GM23338 (cell line): ENCODE data around the gene R3HDM1. TPM values are rescaled to one million over a fixed set of nuclear protein-coding genes. Genes with fewer than 3 reads are reported as not detected.

Experiments
- ATAC-seq: fragments of 200-7000 bp; cut with Tn5 transposase; 3 replicates; pipeline ENCODE4 v1.9.1; 2020
- DNase-seq: peaks from one replicate; pipeline ENCODE4 v3.0.0-alpha.2; 2015; ENCODE audit warnings: low spot score
- H2AFZ ChIP-seq: fragments of 200-600 bp; sonication (generic); 2 replicates; pipeline ENCODE4 v1.8.0; 2016; ENCODE audit warnings: antibody characterized with exemption, mild to moderate bottlenecking, moderate library complexity
- H3F3A ChIP-seq: fragments of 200-600 bp; sonication (generic); replicated peaks from 2 replicates; pipeline ENCODE4 v1.8.0; 2017; ENCODE audit warnings: antibody characterized with exemption, mixed run types, low read depth
- H3K27ac ChIP-seq: fragments of 200-600 bp; sonication (generic); 2 replicates; pipeline ENCODE4 v1.6.1; 2016; ENCODE audit warnings: low read depth
- H3K27me3 ChIP-seq: fragments of 200-600 bp; sonication (generic); 2 replicates; pipeline ENCODE4 v1.8.0; 2016; ENCODE audit warnings: mild to moderate bottlenecking, mixed run types, moderate library complexity; ENCODE audit not compliant: insufficient read depth
- H3K36me3 ChIP-seq: fragments of 200-600 bp; sonication (generic); 2 replicates; pipeline ENCODE4 v1.8.0; 2016; ENCODE audit warnings: mild to moderate bottlenecking; ENCODE audit not compliant: insufficient read depth
- H3K4me1 ChIP-seq: fragments of 200-600 bp; sonication (generic); 2 replicates; pipeline ENCODE4 v1.8.0; 2016; ENCODE audit warnings: mild to moderate bottlenecking, moderate library complexity; ENCODE audit not compliant: insufficient read depth
- H3K4me2 ChIP-seq: fragments of 200-600 bp; sonication (generic); 2 replicates; pipeline ENCODE4 v1.7.1; 2017; ENCODE audit warnings: mixed run types
- H3K4me3 ChIP-seq: fragments of 200-600 bp; sonication (generic); 2 replicates; pipeline ENCODE4 v1.6.1; 2016; ENCODE audit warnings: mixed run types
- H3K79me2 ChIP-seq: fragments of 200-600 bp; sonication (generic); replicated peaks from 2 replicates; pipeline ENCODE4 v1.8.0; 2017; ENCODE audit warnings: mild to moderate bottlenecking; ENCODE audit not compliant: insufficient read depth
- H3K9me2 ChIP-seq: fragments of 200-600 bp; sonication (generic); 2 replicates; pipeline ENCODE4 v1.8.0; 2017; ENCODE audit not compliant: insufficient read depth
- H4K20me1 ChIP-seq: fragments of 200-600 bp; sonication (generic); replicated peaks from 2 replicates; pipeline ENCODE4 v1.8.0; 2017; ENCODE audit warnings: mild to moderate bottlenecking; ENCODE audit not compliant: insufficient read depth
- H3K27ac Mint-ChIP-seq: 2 replicates; pipeline ENCODE4 v1.8.0; 2020; ENCODE audit warnings: inconsistent platforms, mild to moderate bottlenecking, moderate library complexity, mixed read lengths
- H3K27me3 Mint-ChIP-seq: 3 replicates; pipeline ENCODE4 v1.8.0; 2022; ENCODE audit warnings: low read depth, mild to moderate bottlenecking, moderate library complexity, mixed read lengths, inconsistent platforms; ENCODE audit not compliant: insufficient read depth, poor library complexity
- H3K36me3 Mint-ChIP-seq: 3 replicates; pipeline ENCODE4 v1.8.0; 2021; ENCODE audit warnings: low read depth, mild to moderate bottlenecking, inconsistent platforms, moderate library complexity, mixed read lengths
- H3K4me1 Mint-ChIP-seq: 3 replicates; pipeline ENCODE4 v1.8.0; 2020; ENCODE audit warnings: mild to moderate bottlenecking, inconsistent platforms, mixed read lengths
- H3K4me3 Mint-ChIP-seq: 3 replicates; pipeline ENCODE4 v1.8.0; 2021; ENCODE audit warnings: moderate library complexity, mild to moderate bottlenecking, inconsistent platforms, mixed read lengths
- H3K9me3 Mint-ChIP-seq: 3 replicates; pipeline ENCODE4 v1.8.0; 2020; ENCODE audit warnings: moderate library complexity, mild to moderate bottlenecking, inconsistent platforms, mixed read lengths
- CREB1 ChIP-seq: fragments of 250-450 bp; sonication (Bioruptor Pico); IDR thresholded peaks from 2 replicates; pipeline ENCODE4 v1.5.0; 2020; ENCODE audit warnings: low read depth, mild to moderate bottlenecking, moderate library complexity
- EZH2 ChIP-seq: fragments of 200-600 bp; sonication (generic); IDR thresholded peaks from one replicate; pipeline ENCODE4 v1.8.0; 2017; ENCODE audit warnings: antibody characterized with exemption, mild to moderate bottlenecking, low read depth; ENCODE audit not compliant: unreplicated experiment
- EZH2phosphoT487 ChIP-seq: fragments of 200-600 bp; sonication (generic); IDR thresholded peaks from one replicate; pipeline ENCODE4 v1.8.1; 2018; ENCODE audit warnings: antibody characterized with exemption; ENCODE audit not compliant: unreplicated experiment
- JUNB ChIP-seq: IDR thresholded peaks from one replicate; pipeline ENCODE4 v1.6.1; 2016; ENCODE audit warnings: antibody characterized with exemption; ENCODE audit not compliant: unreplicated experiment
- NANOG ChIP-seq: IDR thresholded peaks from 2 replicates; pipeline ENCODE4 v1.6.1; 2016; ENCODE audit warnings: antibody characterized with exemption, borderline replicate concordance
- POLR2AphosphoS5 ChIP-seq: IDR thresholded peaks from 2 replicates; pipeline ENCODE4 v1.6.1; 2016; ENCODE audit warnings: antibody characterized with exemption, low read depth
- STAT1 ChIP-seq: IDR thresholded peaks from one replicate; pipeline ENCODE4 v1.6.1; 2016; ENCODE audit warnings: antibody characterized with exemption; ENCODE audit not compliant: unreplicated experiment
- ZNF114 ChIP-seq: fragments of 250-450 bp; sonication (Bioruptor Pico); IDR thresholded peaks from 2 replicates; pipeline ENCODE4 v1.5.0; 2020; ENCODE audit warnings: mild to moderate bottlenecking, moderate library complexity
- ZNF331 ChIP-seq: fragments of 250-450 bp; sonication (Bioruptor Pico); IDR thresholded peaks from 2 replicates; pipeline ENCODE4 v1.5.0; 2020; ENCODE audit warnings: low read depth, mild to moderate bottlenecking, moderate library complexity
- polyA plus RNA-seq: library from polyadenylated mRNA; unstranded; fragments of >200 nt; fragmentation: Nextera tagmentation; extraction: Ambion mirVana; gene quantifications from 2 replicates; pipeline ENCODE4 v1.2.1, GENCODE V29; 2016
- total RNA-seq: library from RNA; depleted of rRNA; stranded (reverse); fragments of >200 nt; shearing (Covaris generic); gene quantifications from 2 replicates; pipeline ENCODE4 v1.2.3, GENCODE V29; 2014
- TF ChIP-seq, protein P1 (sequence below): IDR thresholded peaks from 2 replicates; pipeline ENCODE4 v1.6.1; 2016; ENCODE audit warnings: antibody characterized with exemption
- TF ChIP-seq, protein P2 (sequence below), 2 experiments: fragments of 200-600 bp in 1 of 2; sonication (generic) in 1 of 2; conservative IDR thresholded peaks; 2 replicates each; pipeline versions ENCODE4 v1.5.1 to v1.6.1; 2016 to 2017; ENCODE audit warnings: antibody characterized with exemption in 2 of 2, low read depth in 2 of 2, mild to moderate bottlenecking in 2 of 2, moderate library complexity in 1 of 2
- TF ChIP-seq, protein P3 (sequence below): IDR thresholded peaks from one replicate; pipeline ENCODE4 v1.6.1; 2018; ENCODE audit warnings: antibody characterized with exemption; ENCODE audit not compliant: unreplicated experiment

R3HDM1 gene
- total and polyA plus RNA-seq, 2 experiments from 2014 or later: 63.1 to 88.8 TPM

DNA sequence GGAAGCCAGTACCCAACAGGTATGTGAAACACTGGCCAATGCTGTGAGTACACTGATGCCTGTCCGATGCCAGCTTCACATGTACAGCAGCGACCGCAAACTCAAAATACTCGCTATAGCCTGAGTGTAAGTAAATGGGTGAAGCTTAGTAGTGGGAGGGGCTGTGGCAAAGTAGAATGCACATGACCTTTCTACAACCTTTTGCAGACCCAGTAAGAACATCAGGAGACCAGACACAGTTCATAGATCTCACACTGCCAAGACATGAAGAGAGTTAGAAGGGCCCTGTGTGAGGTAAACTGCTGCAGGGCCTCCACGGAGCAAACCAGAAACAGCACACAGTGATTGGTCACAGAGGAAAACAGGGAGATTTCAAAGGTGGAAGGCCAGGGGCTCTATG lies 201.3 kb downstream of the R3HDM1 start:
- no peak overlapping the region for H2AFZ ChIP-seq
- H3K27me3 ChIP-seq: no peaks in the 10 kb centered on the region
- H3K4me1 ChIP-seq: no peaks in the 10 kb centered on the region
- no peaks in the 10 kb centered on the region for H3K9me2 ChIP-seq
- no peak for ATAC-seq
- H3K79me2 ChIP-seq: no peaks in the 10 kb centered on the region
- H3K36me3 ChIP-seq: no peaks in the 10 kb centered on the region
- no peaks in the 10 kb centered on the region for H3F3A ChIP-seq
- Mint-ChIP-seq H3K4me3 (no peak overlapping the region), H3K4me1 (no peaks in the 10 kb centered on the region), H3K27ac (no peak overlapping the region), H3K36me3 (no peaks in the 10 kb centered on the region), H3K9me3 (no peaks in the 10 kb centered on the region), H3K27me3 (peaks cover 2% of the 10 kb centered on the region)
- H3K4me3 ChIP-seq: no peak overlapping the region
- H3K27ac ChIP-seq: no peak overlapping the region
- DNase-seq: no peak
- TF ChIP-seq, protein P1, sequence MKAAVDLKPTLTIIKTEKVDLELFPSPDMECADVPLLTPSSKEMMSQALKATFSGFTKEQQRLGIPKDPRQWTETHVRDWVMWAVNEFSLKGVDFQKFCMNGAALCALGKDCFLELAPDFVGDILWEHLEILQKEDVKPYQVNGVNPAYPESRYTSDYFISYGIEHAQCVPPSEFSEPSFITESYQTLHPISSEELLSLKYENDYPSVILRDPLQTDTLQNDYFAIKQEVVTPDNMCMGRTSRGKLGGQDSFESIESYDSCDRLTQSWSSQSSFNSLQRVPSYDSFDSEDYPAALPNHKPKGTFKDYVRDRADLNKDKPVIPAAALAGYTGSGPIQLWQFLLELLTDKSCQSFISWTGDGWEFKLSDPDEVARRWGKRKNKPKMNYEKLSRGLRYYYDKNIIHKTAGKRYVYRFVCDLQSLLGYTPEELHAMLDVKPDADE: no peak
- TF ChIP-seq CREB1 (CRISPR knock-in tag) (no peak), ZNF114 (CRISPR knock-in tag) (no peak), EZH2 (no peak), ZNF331 (CRISPR knock-in tag) (no peak), EZH2phosphoT487 (no peak), STAT1 (no peak), NANOG (no peak), JUNB (no peak), POLR2AphosphoS5 (no peak)
- TF ChIP-seq, protein P2, sequence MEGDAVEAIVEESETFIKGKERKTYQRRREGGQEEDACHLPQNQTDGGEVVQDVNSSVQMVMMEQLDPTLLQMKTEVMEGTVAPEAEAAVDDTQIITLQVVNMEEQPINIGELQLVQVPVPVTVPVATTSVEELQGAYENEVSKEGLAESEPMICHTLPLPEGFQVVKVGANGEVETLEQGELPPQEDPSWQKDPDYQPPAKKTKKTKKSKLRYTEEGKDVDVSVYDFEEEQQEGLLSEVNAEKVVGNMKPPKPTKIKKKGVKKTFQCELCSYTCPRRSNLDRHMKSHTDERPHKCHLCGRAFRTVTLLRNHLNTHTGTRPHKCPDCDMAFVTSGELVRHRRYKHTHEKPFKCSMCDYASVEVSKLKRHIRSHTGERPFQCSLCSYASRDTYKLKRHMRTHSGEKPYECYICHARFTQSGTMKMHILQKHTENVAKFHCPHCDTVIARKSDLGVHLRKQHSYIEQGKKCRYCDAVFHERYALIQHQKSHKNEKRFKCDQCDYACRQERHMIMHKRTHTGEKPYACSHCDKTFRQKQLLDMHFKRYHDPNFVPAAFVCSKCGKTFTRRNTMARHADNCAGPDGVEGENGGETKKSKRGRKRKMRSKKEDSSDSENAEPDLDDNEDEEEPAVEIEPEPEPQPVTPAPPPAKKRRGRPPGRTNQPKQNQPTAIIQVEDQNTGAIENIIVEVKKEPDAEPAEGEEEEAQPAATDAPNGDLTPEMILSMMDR (conservative IDR thresholded peaks at IDR 0.05; ENCODE audit: low read depth in 2 of 2): no peak
- TF ChIP-seq, protein P3, sequence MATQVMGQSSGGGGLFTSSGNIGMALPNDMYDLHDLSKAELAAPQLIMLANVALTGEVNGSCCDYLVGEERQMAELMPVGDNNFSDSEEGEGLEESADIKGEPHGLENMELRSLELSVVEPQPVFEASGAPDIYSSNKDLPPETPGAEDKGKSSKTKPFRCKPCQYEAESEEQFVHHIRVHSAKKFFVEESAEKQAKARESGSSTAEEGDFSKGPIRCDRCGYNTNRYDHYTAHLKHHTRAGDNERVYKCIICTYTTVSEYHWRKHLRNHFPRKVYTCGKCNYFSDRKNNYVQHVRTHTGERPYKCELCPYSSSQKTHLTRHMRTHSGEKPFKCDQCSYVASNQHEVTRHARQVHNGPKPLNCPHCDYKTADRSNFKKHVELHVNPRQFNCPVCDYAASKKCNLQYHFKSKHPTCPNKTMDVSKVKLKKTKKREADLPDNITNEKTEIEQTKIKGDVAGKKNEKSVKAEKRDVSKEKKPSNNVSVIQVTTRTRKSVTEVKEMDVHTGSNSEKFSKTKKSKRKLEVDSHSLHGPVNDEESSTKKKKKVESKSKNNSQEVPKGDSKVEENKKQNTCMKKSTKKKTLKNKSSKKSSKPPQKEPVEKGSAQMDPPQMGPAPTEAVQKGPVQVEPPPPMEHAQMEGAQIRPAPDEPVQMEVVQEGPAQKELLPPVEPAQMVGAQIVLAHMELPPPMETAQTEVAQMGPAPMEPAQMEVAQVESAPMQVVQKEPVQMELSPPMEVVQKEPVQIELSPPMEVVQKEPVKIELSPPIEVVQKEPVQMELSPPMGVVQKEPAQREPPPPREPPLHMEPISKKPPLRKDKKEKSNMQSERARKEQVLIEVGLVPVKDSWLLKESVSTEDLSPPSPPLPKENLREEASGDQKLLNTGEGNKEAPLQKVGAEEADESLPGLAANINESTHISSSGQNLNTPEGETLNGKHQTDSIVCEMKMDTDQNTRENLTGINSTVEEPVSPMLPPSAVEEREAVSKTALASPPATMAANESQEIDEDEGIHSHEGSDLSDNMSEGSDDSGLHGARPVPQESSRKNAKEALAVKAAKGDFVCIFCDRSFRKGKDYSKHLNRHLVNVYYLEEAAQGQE: no peak
- H3K4me2 ChIP-seq: no peak overlapping the region
- H4K20me1 ChIP-seq: no peaks in the 10 kb centered on the region
